OCI-LY7 (cell line): ENCODE measurements around the gene ALDH2. TPM values are rescaled to one million over a fixed set of nuclear protein-coding genes. Genes with fewer than 3 reads are reported as not detected.

ENCODE experiments used
- BruUV-seq: library from RNA; stranded (reverse); fragments of 400-500 nt; replicated peaks from 2 replicates; lab custom pipeline; 2021; lab: Mats Ljungman, UMichigan
- CTCF ChIA-PET: fragments of 300-600 bp; sonication (Branson Sonifier 250); formaldehyde crosslinking; loops from one replicate; lab custom pipeline; 2022; ENCODE audit warnings: antibody characterized with exemption; ENCODE audit not compliant: unreplicated experiment; lab: Charles Lee
- POLR2A ChIA-PET: fragments of 300-600 bp; sonication (Branson Sonifier 250); formaldehyde crosslinking; loops from one replicate; lab custom pipeline; 2022; ENCODE audit warnings: antibody characterized with exemption; lab: Charles Lee
- DNase-seq: peaks from one replicate; pipeline ENCODE4 v3.0.0-alpha.2; 2015; ENCODE audit warnings: low spot score
- H2AFZ ChIP-seq: fragments of 200-600 bp; sonication (generic), shearing (Covaris generic); 2 replicates; pipeline ENCODE4 v1.6.1; 2014; ENCODE audit warnings: mild to moderate bottlenecking, antibody characterized with exemption, low read length, moderate library complexity
- H3K27ac ChIP-seq: fragments of 200-600 bp; sonication (generic); 2 replicates; pipeline ENCODE4 v1.5.1; 2014; ENCODE audit warnings: mixed run types, low read depth, mild to moderate bottlenecking, moderate library complexity, low read length, inconsistent platforms; ENCODE audit not compliant: poor library complexity, severe bottlenecking
- H3K36me3 ChIP-seq: fragments of 200-600 bp; sonication (generic); 2 replicates; pipeline ENCODE4 v1.6.1; 2014; ENCODE audit warnings: mild to moderate bottlenecking, antibody characterized with exemption, low read length, moderate library complexity, mixed read lengths; ENCODE audit not compliant: insufficient read depth
- H3K4me1 ChIP-seq: fragments of 200-600 bp; sonication (generic); 2 replicates; pipeline ENCODE4 v1.5.1; 2014; ENCODE audit warnings: mild to moderate bottlenecking, low read length; ENCODE audit not compliant: insufficient read depth, poor library complexity, severe bottlenecking
- H3K4me2 ChIP-seq: fragments of 200-600 bp; sonication (generic); 2 replicates; pipeline ENCODE4 v1.6.1; 2014; ENCODE audit warnings: mild to moderate bottlenecking, low read length
- H3K4me3 ChIP-seq: fragments of 200-600 bp; sonication (generic); 2 replicates; pipeline ENCODE4 v1.5.1; 2014; ENCODE audit warnings: mild to moderate bottlenecking, low read depth, low read length; ENCODE audit not compliant: poor library complexity, severe bottlenecking
- H3K79me2 ChIP-seq: fragments of 200-600 bp; sonication (generic); 2 replicates; pipeline ENCODE4 v1.6.1; 2016; ENCODE audit warnings: low read depth, mild to moderate bottlenecking, low read length, moderate library complexity, mixed read lengths; ENCODE audit not compliant: insufficient read depth
- H3K9me2 ChIP-seq: fragments of 200-600 bp; sonication (generic); 2 replicates; pipeline ENCODE4 v1.6.1; 2016; ENCODE audit warnings: mild to moderate bottlenecking, low read length, mixed read lengths; ENCODE audit not compliant: insufficient read depth
- H3K9me3 ChIP-seq: fragments of 200-600 bp; sonication (generic); 2 replicates; pipeline ENCODE4 v1.6.1; 2014; ENCODE audit warnings: mild to moderate bottlenecking, mixed run types, low read length, mixed read lengths
- H4K20me1 ChIP-seq: fragments of 200-600 bp; sonication (generic); 2 replicates; pipeline ENCODE4 v1.6.1; 2014; ENCODE audit warnings: mild to moderate bottlenecking, antibody characterized with exemption, low read length, moderate library complexity, mixed read lengths; ENCODE audit not compliant: insufficient read depth
- CTCF ChIP-seq: fragments of 200-600 bp; sonication (generic); conservative IDR thresholded peaks from 2 replicates; pipeline ENCODE4 v1.5.1; 2014; ENCODE audit warnings: mild to moderate bottlenecking, antibody characterized with exemption, low read length, moderate library complexity, mixed read lengths
- EZH2phosphoT487 ChIP-seq: fragments of 200-600 bp; sonication (generic); IDR thresholded peaks from 2 replicates; pipeline ENCODE4 v1.6.1; 2018; ENCODE audit warnings: low read depth, borderline replicate concordance, mild to moderate bottlenecking, mixed run types, antibody characterized with exemption, low read length, moderate library complexity, mixed read lengths
- intact Hi-C: fragments of 100-400 bp; cut with micrococcal nuclease; formaldehyde crosslinking; loops from one replicate; pipeline ENCODE4 v1.10.0; 2022; ENCODE audit not compliant: unreplicated experiment
- total RNA-seq, 2 experiments: library from RNA; depleted of rRNA in 1 of 2; stranded (reverse); fragments of >200 nt in 1 of 2; shearing (Covaris generic) in 1 of 2; gene quantifications; 2 replicates each; pipeline ENCODE4 v1.2.3, GENCODE V29; 2014 to 2022

Gene ALDH2
- total RNA-seq, 2 experiments from 2014 or later: 16.5 to 19.9 TPM

GRCh38 chr12:111757361-111758119 is 9.2 kb upstream of the ALDH2 start:
- ChIA-PET POLR2A (interaction anchor here (0.7 to 1.1 kb wide), 2 partner anchors 13 to 28 kb away, joined by 3 to 5 read pairs; no protein-coding TSS in a partner anchor), CTCF (no interaction called here)
- Histone ChIP-seq H3K27ac (peak overlapping the region; percentile 47), H3K4me1 (peaks cover 53% of the 10 kb centered on the region), H4K20me1 (no peaks in the 10 kb centered on the region), H3K9me2 (no peaks in the 10 kb centered on the region), H3K9me3 (no peaks in the 10 kb centered on the region), H2AFZ (peak overlapping the region; percentile 65; the same call in 1 of the 2 replicates), H3K4me2 (peak overlapping the region; percentile 57), H3K4me3 (no peak overlapping the region), H3K36me3 (no peaks in the 10 kb centered on the region), H3K79me2 (no peaks in the 10 kb centered on the region)
- no peak for TF ChIP-seq EZH2phosphoT487
- no peak for TF ChIP-seq CTCF
- DNase-seq: peak; percentile 76
- BruUV-seq: no TSS peak
- intact Hi-C loops: no loop called here

- Histone ChIP-seq H4K20me1 (no peaks in the 10 kb centered on the region), H3K9me2 (no peaks in the 10 kb centered on the region), H3K4me2 (peak overlapping the region; percentile 57), H3K4me3 (no peak overlapping the region), H3K4me1 (peaks cover 59% of the 10 kb centered on the region), H3K27ac (peak overlapping the region; percentile 47), H3K79me2 (no peaks in the 10 kb centered on the region), H3K9me3 (no peaks in the 10 kb centered on the region), H2AFZ (peak overlapping the region; percentile 65; the same call in 1 of the 2 replicates), H3K36me3 (no peaks in the 10 kb centered on the region)
- POLR2A ChIA-PET: no interaction called here
- intact Hi-C loops: no loop called here
- no peak for TF ChIP-seq EZH2phosphoT487
- no peak for TF ChIP-seq CTCF
- BruUV-seq: no TSS peak
- no peak for DNase-seq
- CTCF ChIA-PET: no interaction called here
Measured at GRCh38 chr12:111758120-111758561, 8.6 kb upstream of the ALDH2 start.

GRCh38 chr12:111759271-111759670 is 7.5 kb upstream of the ALDH2 start:
- H3K79me2 ChIP-seq: no peaks in the 10 kb centered on the region
- no peaks in the 10 kb centered on the region for H3K9me2 ChIP-seq
- TF ChIP-seq EZH2phosphoT487 (no peak), CTCF (no peak)
- no peaks in the 10 kb centered on the region for H3K9me3 ChIP-seq
- no peak overlapping the region for H3K4me3 ChIP-seq
- no TSS peak for BruUV-seq
- DNase-seq: no peak
- H4K20me1 ChIP-seq: no peaks in the 10 kb centered on the region
- intact Hi-C loops: no loop called here
- no peak overlapping the region for H3K4me2 ChIP-seq
- no peak overlapping the region for H3K27ac ChIP-seq
- peaks cover 70% of the 10 kb centered on the region for H3K4me1 ChIP-seq
- no peak overlapping the region for H2AFZ ChIP-seq
- ChIA-PET CTCF (interaction anchor here (0.6 to 0.7 kb wide), 2 partner anchors 20 to 491 kb away, joined by 3 read pairs; no protein-coding TSS in a partner anchor), POLR2A (interaction anchor here (0.6 to 2.8 kb wide), 5 partner anchors 29 to 175 kb away, joined by 3 to 9 read pairs (median 3); no protein-coding TSS in a partner anchor)
- no peaks in the 10 kb centered on the region for H3K36me3 ChIP-seq
